ENCODE results near the gene IFITM2. TPM values are rescaled to one million over a fixed set of nuclear protein-coding genes. Genes with fewer than 3 reads are reported as not detected.

IFITM2 gene
- total and polyA plus RNA-seq, 2 of the 13 experiments (the other 11 are each of a cell fraction or from before 2014, with no cell fraction given) = 13.8 to 267 TPM

GRCh38 chr11:355581-356458, 48.2 kb downstream of the IFITM2 start (continued):
- TF ChIP-seq ZNF282 (IDR thresholded peaks at IDR 0.05; ENCODE audit: partially characterized antibody) = no peak
- TF ChIP-seq REPIN1 (CRISPR knock-in tag; IDR thresholded peaks at IDR 0.05; ENCODE audit: borderline replicate concordance, low read depth) = peak; percentile 20; the same call in 1 of the 2 replicates
- TF ChIP-seq ZNF883 (CRISPR knock-in tag; IDR thresholded peaks at IDR 0.05; ENCODE audit: not compliant biosample characterization) = peak; percentile 36
- TF ChIP-seq JUND (CRISPR knock-in tag; IDR thresholded peaks at IDR 0.05) = peak; percentile 65; the same call in 1 of the 2 replicates
- TF ChIP-seq DMTF1 (CRISPR knock-in tag; IDR thresholded peaks at IDR 0.05) = no peak
- peak; percentile 57 for TF ChIP-seq IRF2 (CRISPR knock-in tag; IDR thresholded peaks at IDR 0.05)
- TF ChIP-seq ETV5 (CRISPR knock-in tag; IDR thresholded peaks at IDR 0.05; ENCODE audit: borderline replicate concordance) = peak; percentile 96
- no peak; the same call in 1 of the 2 replicates for TF ChIP-seq SRY (CRISPR knock-in tag; IDR thresholded peaks at IDR 0.05)
- no peak for TF ChIP-seq SAFB2 (CRISPR knock-in tag; IDR thresholded peaks at IDR 0.05; ENCODE audit: borderline replicate concordance, low read depth)
- TF ChIP-seq ZNF235 (CRISPR knock-in tag; IDR thresholded peaks at IDR 0.05; ENCODE audit: borderline replicate concordance) = no peak
- peak; percentile 72 for TF ChIP-seq PRDM15 (CRISPR knock-in tag; IDR thresholded peaks at IDR 0.05)
- TF ChIP-seq MXI1 (IDR thresholded peaks at IDR 0.05; ENCODE audit: borderline replicate concordance, low read depth, low read length) = 0 out of 3 replicates have a peak, but pooled peaks have one; percentile 9
- peak; percentile 29 for TF ChIP-seq ARID5B (CRISPR knock-in tag; IDR thresholded peaks at IDR 0.05)
- peak; percentile 85 for TF ChIP-seq UBTF (CRISPR knock-in tag; IDR thresholded peaks at IDR 0.05)
- TF ChIP-seq BRCA1 (CRISPR knock-in tag; IDR thresholded peaks at IDR 0.05) = no peak
- peak; percentile 65 for TF ChIP-seq HOXA3 (CRISPR knock-in tag; IDR thresholded peaks at IDR 0.05)

Measured in HepG2 (cell line).